Mesendoderm (in vitro differentiated cells): ENCODE measurements around the gene DNAJC3.
A peak's percentile ranks its signal among the peaks of the same experiment; 100 is the strongest.

Source experiments
- DNase-seq: peaks from one replicate; pipeline ENCODE4 v3.0.0; 2013
- H2AK5ac ChIP-seq: 2 replicates; pipeline ENCODE4 v1.6.1; 2013; ENCODE audit warnings: low read length, inconsistent platforms
- H2BK120ac ChIP-seq: 2 replicates; pipeline ENCODE4 v1.6.1; 2013; ENCODE audit warnings: low read depth, mild to moderate bottlenecking, low read length, moderate library complexity, mixed read lengths
- H2BK15ac ChIP-seq: replicated peaks from 2 replicates; pipeline ENCODE4 v1.6.1; 2013; ENCODE audit warnings: low read depth, mild to moderate bottlenecking, moderate library complexity
- H2BK5ac ChIP-seq: 2 replicates; pipeline ENCODE4 v1.6.1; 2013; ENCODE audit warnings: low read length, inconsistent platforms
- H3K18ac ChIP-seq: 2 replicates; pipeline ENCODE4 v1.6.1; 2013; ENCODE audit warnings: mild to moderate bottlenecking, low read length, mixed read lengths
- H3K23ac ChIP-seq: one replicate; pipeline ENCODE4 v1.6.1; 2013; ENCODE audit warnings: low read length
- H3K27ac ChIP-seq: 2 replicates; pipeline ENCODE4 v1.5.1; 2013; ENCODE audit warnings: low read depth, mild to moderate bottlenecking, inconsistent platforms, low read length, moderate library complexity
- H3K27me3 ChIP-seq: 2 replicates; pipeline ENCODE4 v1.6.1; 2013; ENCODE audit warnings: low read length, control low read depth, mild to moderate bottlenecking, inconsistent platforms; ENCODE audit not compliant: insufficient read depth, poor library complexity
- H3K36me3 ChIP-seq: 2 replicates; pipeline ENCODE4 v1.6.1; 2013; ENCODE audit warnings: low read length, inconsistent platforms; ENCODE audit not compliant: control insufficient read depth, insufficient read depth
- H3K4ac ChIP-seq: one replicate; pipeline ENCODE4 v1.6.1; 2013; ENCODE audit warnings: low read depth, mild to moderate bottlenecking, low read length, moderate library complexity
- H3K4me1 ChIP-seq: 2 replicates; pipeline ENCODE4 v1.6.1; 2013; ENCODE audit warnings: low read depth, low read length, inconsistent platforms; ENCODE audit not compliant: control insufficient read depth
- H3K4me2 ChIP-seq: 2 replicates; pipeline ENCODE4 v1.6.1; 2013; ENCODE audit warnings: low read length
- H3K4me3 ChIP-seq: 2 replicates; pipeline ENCODE4 v1.5.1; 2013; ENCODE audit warnings: mild to moderate bottlenecking, low read length
- H3K56ac ChIP-seq: one replicate; pipeline ENCODE4 v1.6.1; 2013; ENCODE audit warnings: low read length
- H3K79me1 ChIP-seq: 2 replicates; pipeline ENCODE4 v1.6.1; 2013; ENCODE audit warnings: low read length, inconsistent platforms
- H3K79me2 ChIP-seq: 2 replicates; pipeline ENCODE4 v1.6.1; 2013; ENCODE audit warnings: mild to moderate bottlenecking, low read length; ENCODE audit not compliant: control insufficient read depth, insufficient read depth
- H3K9ac ChIP-seq: 2 replicates; pipeline ENCODE4 v1.6.1; 2013; ENCODE audit warnings: low read length, inconsistent platforms
- H4K5ac ChIP-seq: one replicate; pipeline ENCODE4 v1.6.1; 2013; ENCODE audit warnings: low read length
- H4K8ac ChIP-seq: one replicate; pipeline ENCODE4 v1.6.1; 2013; ENCODE audit warnings: low read depth, mild to moderate bottlenecking, control low read depth, low read length, moderate library complexity
- WGBS: extraction: QIAGEN DNeasy Blood & Tissue Kit; methylation state at CpG from one replicate; pipeline ENCODE4 v1.1.7; 2013; ENCODE audit warnings: low lambda C conversion rate, missing lambda C conversion rate; ENCODE audit not compliant: insufficient coverage; ENCODE audit errors: extremely low coverage; 5-methylcytosine and 5-hydroxymethylcytosine counted together

The DNAJC3 gene

GRCh38 chr13:95801825-95802224 is 124.9 kb downstream of the DNAJC3 start:
- H4K5ac ChIP-seq: no peak overlapping the region
- no peak overlapping the region for H3K56ac ChIP-seq
- H3K4me3 ChIP-seq: no peak overlapping the region
- no peak overlapping the region for H3K9ac ChIP-seq
- H3K27ac ChIP-seq: no peak overlapping the region
- H2AK5ac ChIP-seq: no peak overlapping the region
- no peaks in the 10 kb centered on the region for H3K79me2 ChIP-seq
- no peak overlapping the region for H3K4ac ChIP-seq
- H3K4me1 ChIP-seq: peaks cover 3% of the 10 kb centered on the region
- no peak overlapping the region for H4K8ac ChIP-seq
- H2BK5ac ChIP-seq: no peak overlapping the region
- H3K79me1 ChIP-seq: no peaks in the 10 kb centered on the region
- H3K27me3 ChIP-seq: no peaks in the 10 kb centered on the region
- no peak overlapping the region for H3K18ac ChIP-seq
- H3K23ac ChIP-seq: no peak overlapping the region
- peak; percentile 58 for DNase-seq
- no CpG with 5 or more reads among the region's 4 CpGs for WGBS
- no peaks in the 10 kb centered on the region for H3K36me3 ChIP-seq
- H2BK120ac ChIP-seq: no peak overlapping the region
- no peak overlapping the region for H2BK15ac ChIP-seq
- no peak overlapping the region for H3K4me2 ChIP-seq

- Histone ChIP-seq H3K79me2 (no peaks in the 10 kb centered on the region), H3K36me3 (no peaks in the 10 kb centered on the region), H3K4me1 (peaks cover 3% of the 10 kb centered on the region), H3K27ac (no peak overlapping the region), H3K27me3 (no peaks in the 10 kb centered on the region), H3K18ac (no peak overlapping the region), H2BK15ac (no peak overlapping the region), H3K4ac (no peak overlapping the region), H2BK5ac (no peak overlapping the region), H4K8ac (no peak overlapping the region), H4K5ac (no peak overlapping the region), H2AK5ac (no peak overlapping the region), H2BK120ac (no peak overlapping the region), H3K56ac (no peak overlapping the region), H3K23ac (no peak overlapping the region), H3K4me3 (no peak overlapping the region), H3K9ac (no peak overlapping the region), H3K4me2 (no peak overlapping the region), H3K79me1 (no peaks in the 10 kb centered on the region)
- DNase-seq: no peak
These were observed 129.0 kb downstream of the DNAJC3 start for GRCh38 chr13:95805921-95806320.

GRCh38 chr13:95809429-95809828 is 132.5 kb downstream of the DNAJC3 start:
- Histone ChIP-seq H4K5ac (no peak overlapping the region), H3K23ac (no peak overlapping the region), H2BK15ac (no peak overlapping the region), H3K4me1 (no peaks in the 10 kb centered on the region), H3K27ac (no peak overlapping the region), H3K36me3 (no peaks in the 10 kb centered on the region), H3K9ac (no peak overlapping the region), H3K4ac (no peak overlapping the region), H2BK5ac (no peak overlapping the region), H3K18ac (no peak overlapping the region), H3K79me1 (no peaks in the 10 kb centered on the region), H3K4me3 (no peak overlapping the region), H2AK5ac (no peak overlapping the region), H2BK120ac (no peak overlapping the region), H3K56ac (no peak overlapping the region), H3K4me2 (no peak overlapping the region), H3K27me3 (no peaks in the 10 kb centered on the region), H4K8ac (no peak overlapping the region), H3K79me2 (no peaks in the 10 kb centered on the region)
- DNase-seq: no peak
- no CpG with 5 or more reads among the region's 5 CpGs for WGBS

- Histone ChIP-seq H3K18ac (no peak overlapping the region), H4K5ac (no peak overlapping the region), H3K27ac (no peak overlapping the region), H2BK15ac (no peak overlapping the region), H3K9ac (no peak overlapping the region), H3K4me3 (no peak overlapping the region), H2BK5ac (no peak overlapping the region), H3K4ac (no peak overlapping the region), H3K79me1 (no peaks in the 10 kb centered on the region), H2AK5ac (no peak overlapping the region), H3K23ac (no peak overlapping the region), H3K36me3 (no peaks in the 10 kb centered on the region), H3K27me3 (no peaks in the 10 kb centered on the region), H3K4me1 (no peaks in the 10 kb centered on the region), H3K56ac (no peak overlapping the region), H4K8ac (no peak overlapping the region), H3K79me2 (no peaks in the 10 kb centered on the region), H3K4me2 (no peak overlapping the region), H2BK120ac (no peak overlapping the region)
- WGBS: no CpG with 5 or more reads among the region's 3 CpGs
- no peak for DNase-seq
These were observed 136.2 kb downstream of the DNAJC3 start for GRCh38 chr13:95813139-95813538.

GRCh38 chr13:95814495-95814894 is 137.6 kb downstream of the DNAJC3 start:
- no peak overlapping the region for H3K4me2 ChIP-seq
- WGBS: no CpG with 5 or more reads among the region's 1 CpG

GRCh38 chr13:95822303-95822702 is 145.4 kb downstream of the DNAJC3 start:
- no peak overlapping the region for H3K4me3 ChIP-seq
- H3K56ac ChIP-seq: no peak overlapping the region
- no peak overlapping the region for H3K4me2 ChIP-seq
- H4K5ac ChIP-seq: no peak overlapping the region
- no peak overlapping the region for H4K8ac ChIP-seq
- no peaks in the 10 kb centered on the region for H3K4me1 ChIP-seq
- no peaks in the 10 kb centered on the region for H3K36me3 ChIP-seq
- WGBS: no CpG with 5 or more reads among the region's 5 CpGs
- no peak overlapping the region for H3K9ac ChIP-seq
- H3K27ac ChIP-seq: no peak overlapping the region
- H2BK5ac ChIP-seq: no peak overlapping the region
- no peak overlapping the region for H2BK120ac ChIP-seq
- no peak overlapping the region for H2BK15ac ChIP-seq
- no peaks in the 10 kb centered on the region for H3K27me3 ChIP-seq
- no peaks in the 10 kb centered on the region for H3K79me1 ChIP-seq
- no peak for DNase-seq
- H3K4ac ChIP-seq: no peak overlapping the region
- H3K79me2 ChIP-seq: no peaks in the 10 kb centered on the region
- H2AK5ac ChIP-seq: no peak overlapping the region
- no peak overlapping the region for H3K18ac ChIP-seq
- H3K23ac ChIP-seq: no peak overlapping the region

More at GRCh38 chr13:95814495-95814894, 137.6 kb downstream of the DNAJC3 start:
- H3K23ac ChIP-seq: no peak overlapping the region
- H3K56ac ChIP-seq: no peak overlapping the region
- no peak for DNase-seq
- H3K18ac ChIP-seq: no peak overlapping the region
- no peaks in the 10 kb centered on the region for H3K27me3 ChIP-seq
- no peak overlapping the region for H3K4ac ChIP-seq
- no peak overlapping the region for H2BK120ac ChIP-seq
- H3K79me2 ChIP-seq: no peaks in the 10 kb centered on the region
- H3K4me1 ChIP-seq: no peaks in the 10 kb centered on the region
- H3K4me3 ChIP-seq: no peak overlapping the region
- H2BK15ac ChIP-seq: no peak overlapping the region
- H2BK5ac ChIP-seq: no peak overlapping the region
- H3K36me3 ChIP-seq: no peaks in the 10 kb centered on the region
- H3K79me1 ChIP-seq: no peaks in the 10 kb centered on the region
- H3K27ac ChIP-seq: no peak overlapping the region
- H2AK5ac ChIP-seq: no peak overlapping the region
- no peak overlapping the region for H3K9ac ChIP-seq
- H4K5ac ChIP-seq: no peak overlapping the region
- no peak overlapping the region for H4K8ac ChIP-seq
